ENCODE data around the gene DCST2. TPM values are rescaled to one million over a fixed set of nuclear protein-coding genes. Genes with fewer than 3 reads are reported as not detected.

The DCST2 gene
- total and polyA plus RNA-seq, 3 experiments from 2014 or later, result 0.09 to 0.16 TPM; not detected in 1

DNA sequence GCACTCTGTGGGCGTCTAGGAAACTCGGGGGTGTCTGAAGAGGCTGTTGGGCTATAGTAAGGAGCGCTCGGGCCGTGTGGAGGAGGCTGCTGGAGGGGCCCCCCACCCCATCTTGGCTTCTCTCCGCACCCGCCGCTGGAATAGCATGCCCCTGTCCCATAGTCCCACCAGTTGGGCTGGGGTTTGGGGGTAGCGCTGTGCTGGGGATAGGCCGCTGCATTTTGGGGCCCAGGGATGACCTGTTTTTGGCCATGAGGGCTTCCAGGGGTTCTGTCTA lies 45.6 kb upstream of the DCST2 start:
- no peak for DNase-seq
- H3K27me3 Mint-ChIP-seq, result peaks cover 34 to 38% of the 10 kb centered on the region in 2 donors
- H3K9me3 Mint-ChIP-seq, result peaks cover 0 to 2% (median 0%) of the 10 kb centered on the region in 5 donors
- H3K4me1 ChIP-seq (ENCODE audit: insufficient read depth, low read length), result peaks cover 59% of the 10 kb centered on the region
- H3K27me3 ChIP-seq (ENCODE audit: insufficient read depth, low read length, poor library complexity, severe bottlenecking), result peaks cover 40% of the 10 kb centered on the region
- ChIA-PET CTCF (interaction anchor here (0.9 to 3.0 kb wide), 4 partner anchors 16 to 93 kb away, joined by 3 to 11 read pairs (median 4); partner anchors contain the start of genes EFNA4 and KRTCAP2), POLR2A (interaction anchor here (0.6 kb wide), 1 partner anchor 8 kb away, joined by 3 read pairs; no protein-coding TSS in a partner anchor)
- peak overlapping the region in 5 of 8 donors; percentile 29 to 77 (median 36) for H3K27ac Mint-ChIP-seq
- H3K9me3 ChIP-seq (ENCODE audit: low read length), result no peaks in the 10 kb centered on the region
- H3K4me1 Mint-ChIP-seq, result peaks cover 28 to 52% (median 31%) of the 10 kb centered on the region in 3 donors
- H3K4me3 Mint-ChIP-seq, result peak overlapping the region; percentile 75 to 85 (median 82)
- H3K36me3 ChIP-seq (ENCODE audit: insufficient read depth, low read length), result no peaks in the 10 kb centered on the region
- H3K36me3 Mint-ChIP-seq, result peaks cover 0 to 2% (median 0%) of the 10 kb centered on the region in 3 donors
- H3K4me3 ChIP-seq (ENCODE audit: low read length), result peak overlapping the region; percentile 60
- peak overlapping the region; percentile 9 for H3K27ac ChIP-seq (ENCODE audit: low read depth, low read length)

DNA sequence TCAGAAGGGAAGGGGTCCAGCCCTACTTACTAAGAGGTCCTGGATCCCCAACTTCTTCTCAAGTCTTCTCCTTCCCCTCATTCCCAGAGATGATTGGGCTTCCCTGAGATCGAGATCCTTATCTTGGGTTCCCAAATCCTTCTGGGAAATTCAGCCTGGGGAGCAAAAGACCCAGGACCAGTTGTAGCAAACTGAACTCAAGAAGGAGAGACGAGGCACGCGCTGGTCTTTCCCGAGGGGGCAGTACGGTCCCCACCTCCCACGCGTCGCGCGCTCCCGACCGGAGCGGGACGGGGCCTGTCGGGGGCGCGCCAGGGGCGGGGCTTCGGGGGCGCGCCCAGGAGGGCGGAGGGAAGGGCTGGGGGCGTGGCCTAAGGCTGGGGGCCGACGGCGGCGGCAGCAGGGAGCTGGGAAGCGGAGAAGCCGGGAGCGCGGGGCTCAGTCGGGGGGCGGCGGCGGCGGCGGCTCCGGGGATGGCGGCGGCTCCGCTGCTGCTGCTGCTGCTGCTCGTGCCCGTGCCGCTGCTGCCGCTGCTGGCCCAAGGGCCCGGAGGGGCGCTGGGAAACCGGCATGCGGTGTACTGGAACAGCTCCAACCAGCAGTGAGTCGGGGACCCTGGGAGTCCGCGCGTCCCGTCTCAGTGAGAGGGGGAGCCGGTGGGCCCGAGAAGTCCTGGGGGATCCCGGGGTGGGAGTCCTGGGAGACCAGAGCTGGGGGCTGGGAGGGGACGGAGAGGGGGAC lies 45.1 kb upstream of the DCST2 start, which contains the start of gene EFNA3:
Gene EFNA3, plus strand, starts transcription at position 369 of the 741 bp plus-strand sequence. Its CDS starts 105 bp downstream, at position 474.
- Mint-ChIP-seq H3K36me3 (peaks cover 0 to 2% (median 0%) of the 10 kb centered on the region in 3 donors), H3K4me3 (peak within 1 kb of the TSS; percentile 75 to 85 (median 82)), H3K9me3 (peaks cover 0 to 2% (median 0%) of the 10 kb centered on the region in 5 donors), H3K27me3 (peaks cover 29 to 33% of the 10 kb centered on the region in 2 donors), H3K27ac (peak within 1 kb of the TSS; percentile 2 to 77 (median 34)), H3K4me1 (peaks cover 28 to 53% (median 33%) of the 10 kb centered on the region in 3 donors)
- H3K9me3 ChIP-seq (ENCODE audit: low read length), result no peaks in the 10 kb centered on the region
- no peaks in the 10 kb centered on the region for H3K36me3 ChIP-seq (ENCODE audit: insufficient read depth, low read length)
- peak; percentile 37 to 73 (median 49) for DNase-seq
- peaks cover 35% of the 10 kb centered on the region for H3K27me3 ChIP-seq (ENCODE audit: insufficient read depth, low read length, poor library complexity, severe bottlenecking)
- peak within 1 kb of the TSS; percentile 60 for H3K4me3 ChIP-seq (ENCODE audit: low read length)
- H3K27ac ChIP-seq (ENCODE audit: low read depth, low read length), result peak within 1 kb of the TSS; percentile 9
- peaks cover 56% of the 10 kb centered on the region for H3K4me1 ChIP-seq (ENCODE audit: insufficient read depth, low read length)
- ChIA-PET POLR2A (interaction anchor here (0.6 kb wide), 1 partner anchor 8 kb away, joined by 3 read pairs; no protein-coding TSS in a partner anchor), CTCF (interaction anchor here (0.8 to 3.0 kb wide), 6 partner anchors 13 to 94 kb away, joined by 3 to 11 read pairs (median 3); partner anchors contain the start of genes EFNA4 and KRTCAP2)

DNA sequence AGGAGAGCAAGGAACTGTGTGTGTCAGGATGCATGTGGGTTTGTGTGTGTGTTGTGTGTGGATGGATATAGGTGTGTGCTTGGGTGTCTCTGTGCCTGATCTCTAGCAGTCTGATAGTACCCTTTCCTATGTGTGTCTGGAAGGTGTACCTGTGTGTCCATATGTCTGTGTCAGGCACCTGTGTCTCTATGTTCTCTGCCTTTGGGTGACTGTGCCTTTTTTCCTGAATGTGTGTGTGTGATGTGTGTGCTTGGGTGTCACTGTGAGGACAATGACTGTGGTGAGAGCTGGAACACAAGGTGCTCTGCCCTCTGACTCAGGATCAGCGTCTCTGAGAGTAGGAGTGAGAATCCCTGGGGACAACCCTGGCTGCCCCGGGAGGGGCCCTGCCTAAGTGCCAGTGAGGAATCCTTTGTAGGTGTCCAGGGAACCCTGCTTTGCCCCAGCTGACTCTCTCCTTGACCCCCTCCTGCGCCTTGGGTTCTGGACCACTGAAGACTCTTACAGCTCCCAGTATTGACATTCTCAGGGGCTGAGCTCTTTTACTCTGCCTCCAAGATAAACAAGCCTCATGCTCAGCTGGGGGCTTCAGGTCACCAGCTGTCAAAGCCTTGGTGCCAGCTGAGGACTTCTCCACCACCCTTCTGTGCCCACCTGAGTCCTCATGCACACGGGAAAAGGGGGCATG lies 44.3 kb upstream of the DCST2 start:
- CTCF ChIA-PET, result interaction anchor here (0.8 to 1.0 kb wide), 3 partner anchors 14 to 16 kb away, joined by 3 read pairs; no protein-coding TSS in a partner anchor
- Histone ChIP-seq H3K36me3 (ENCODE audit: insufficient read depth, low read length) (no peaks in the 10 kb centered on the region), H3K27me3 (ENCODE audit: insufficient read depth, low read length, poor library complexity, severe bottlenecking) (peaks cover 27% of the 10 kb centered on the region), H3K4me1 (ENCODE audit: insufficient read depth, low read length) (peaks cover 52% of the 10 kb centered on the region), H3K4me3 (ENCODE audit: low read length) (no peak overlapping the region), H3K9me3 (ENCODE audit: low read length) (no peaks in the 10 kb centered on the region), H3K27ac (ENCODE audit: low read depth, low read length) (peak overlapping the region; percentile 2)
- peak overlapping the region; percentile 23 to 79 (median 66) for H3K4me3 Mint-ChIP-seq
- POLR2A ChIA-PET, result interaction anchor here (1.2 kb wide), 1 partner anchor 23 kb away, joined by 3 read pairs; no protein-coding TSS in a partner anchor
- H3K27ac Mint-ChIP-seq, result peak overlapping the region in 5 of 8 donors; percentile 2 to 37 (median 5)
- H3K4me1 Mint-ChIP-seq, result peaks cover 29 to 56% (median 37%) of the 10 kb centered on the region in 3 donors
- DNase-seq, result no peak
- H3K27me3 Mint-ChIP-seq, result peaks cover 23 to 26% of the 10 kb centered on the region in 2 donors
- peaks cover 0 to 2% (median 0%) of the 10 kb centered on the region in 5 donors for H3K9me3 Mint-ChIP-seq
- peaks cover 0 to 2% (median 0%) of the 10 kb centered on the region in 3 donors for H3K36me3 Mint-ChIP-seq

DNA sequence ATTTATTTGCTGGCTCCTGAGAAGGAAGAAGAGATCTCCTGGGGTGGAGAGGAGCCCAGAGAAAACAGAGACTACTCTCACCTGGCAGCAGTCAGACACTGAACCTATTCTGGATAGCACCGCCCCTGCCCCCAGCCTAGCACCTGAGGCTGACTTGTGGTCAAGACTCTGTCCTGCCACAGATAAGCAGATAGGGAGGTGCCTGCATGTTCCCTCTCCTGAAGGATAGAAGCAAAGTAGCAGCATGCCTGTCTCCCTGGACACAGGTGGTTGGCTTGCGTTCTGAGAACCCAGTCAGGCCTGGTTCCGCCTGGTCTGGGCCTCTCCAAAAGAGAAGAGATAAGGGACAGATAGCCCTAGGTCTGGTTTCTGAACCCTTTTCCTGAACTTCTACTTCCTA lies 43.8 kb upstream of the DCST2 start:
- peaks cover 46% of the 10 kb centered on the region for H3K4me1 ChIP-seq (ENCODE audit: insufficient read depth, low read length)
- Mint-ChIP-seq H3K36me3 (peaks cover 0 to 2% (median 0%) of the 10 kb centered on the region in 3 donors), H3K4me3 (peak overlapping the region in 6 of 7 donors; percentile 2 to 79 (median 34)), H3K27me3 (peaks cover 18 to 20% of the 10 kb centered on the region in 2 donors), H3K4me1 (peaks cover 25 to 53% (median 35%) of the 10 kb centered on the region in 3 donors), H3K27ac (peak overlapping the region in 2 of 8 donors; percentile 5 to 38), H3K9me3 (peaks cover 0 to 2% (median 0%) of the 10 kb centered on the region in 5 donors)
- H3K27me3 ChIP-seq (ENCODE audit: insufficient read depth, low read length, poor library complexity, severe bottlenecking), result peaks cover 22% of the 10 kb centered on the region
- ChIA-PET POLR2A (interaction anchor here (1.2 kb wide), 1 partner anchor 23 kb away, joined by 3 read pairs; no protein-coding TSS in a partner anchor), CTCF (interaction anchor here (1.0 to 3.3 kb wide), 5 partner anchors 11 to 16 kb away, joined by 3 to 12 read pairs (median 7); partner anchors contain the start of gene EFNA4)
- no peaks in the 10 kb centered on the region for H3K9me3 ChIP-seq (ENCODE audit: low read length)
- DNase-seq, result no peak
- H3K36me3 ChIP-seq (ENCODE audit: insufficient read depth, low read length), result no peaks in the 10 kb centered on the region
- H3K27ac ChIP-seq (ENCODE audit: low read depth, low read length), result no peak overlapping the region
- H3K4me3 ChIP-seq (ENCODE audit: low read length), result no peak overlapping the region

DNA sequence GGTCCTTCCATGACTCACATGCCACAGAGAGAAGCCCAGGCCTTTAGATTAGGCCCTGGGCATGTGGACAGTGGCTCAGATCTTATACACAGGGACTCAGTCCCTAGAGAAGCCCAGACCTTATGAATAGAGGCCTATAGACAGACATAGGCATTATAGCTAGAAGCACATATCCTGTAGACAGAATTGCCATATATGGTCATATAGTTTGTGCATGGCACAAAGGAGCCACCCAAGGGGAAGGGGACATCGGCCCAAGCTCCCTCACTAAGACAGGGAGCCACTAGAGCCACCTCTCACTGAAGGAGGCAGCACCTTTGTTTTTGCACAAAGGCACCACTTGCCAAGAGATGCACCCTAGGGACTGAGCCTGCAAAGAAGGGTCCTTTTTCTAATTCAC lies 42.8 kb upstream of the DCST2 start:
- H3K36me3 Mint-ChIP-seq, result peaks cover 0 to under 1% (median 0%) of the 10 kb centered on the region in 3 donors
- H3K4me1 Mint-ChIP-seq, result peaks cover 23 to 55% (median 32%) of the 10 kb centered on the region in 3 donors
- H3K27ac Mint-ChIP-seq, result no peak overlapping the region
- Histone ChIP-seq H3K27ac (ENCODE audit: low read depth, low read length) (no peak overlapping the region), H3K4me3 (ENCODE audit: low read length) (no peak overlapping the region), H3K36me3 (ENCODE audit: insufficient read depth, low read length) (no peaks in the 10 kb centered on the region), H3K27me3 (ENCODE audit: insufficient read depth, low read length, poor library complexity, severe bottlenecking) (peaks cover 14% of the 10 kb centered on the region), H3K4me1 (ENCODE audit: insufficient read depth, low read length) (peaks cover 40% of the 10 kb centered on the region), H3K9me3 (ENCODE audit: low read length) (no peaks in the 10 kb centered on the region)
- CTCF ChIA-PET, result interaction anchor here (0.7 to 3.3 kb wide), 5 partner anchors 9 to 15 kb away, joined by 3 to 12 read pairs (median 7); partner anchors contain the start of gene EFNA4
- peak overlapping the region in 1 of 7 donors; percentile 60 for H3K4me3 Mint-ChIP-seq
- H3K9me3 Mint-ChIP-seq, result peaks cover 0 to under 1% (median 0%) of the 10 kb centered on the region in 5 donors
- POLR2A ChIA-PET, result no interaction called here
- peaks cover 10 to 13% of the 10 kb centered on the region in 2 donors for H3K27me3 Mint-ChIP-seq
- DNase-seq, result no peak

DNA sequence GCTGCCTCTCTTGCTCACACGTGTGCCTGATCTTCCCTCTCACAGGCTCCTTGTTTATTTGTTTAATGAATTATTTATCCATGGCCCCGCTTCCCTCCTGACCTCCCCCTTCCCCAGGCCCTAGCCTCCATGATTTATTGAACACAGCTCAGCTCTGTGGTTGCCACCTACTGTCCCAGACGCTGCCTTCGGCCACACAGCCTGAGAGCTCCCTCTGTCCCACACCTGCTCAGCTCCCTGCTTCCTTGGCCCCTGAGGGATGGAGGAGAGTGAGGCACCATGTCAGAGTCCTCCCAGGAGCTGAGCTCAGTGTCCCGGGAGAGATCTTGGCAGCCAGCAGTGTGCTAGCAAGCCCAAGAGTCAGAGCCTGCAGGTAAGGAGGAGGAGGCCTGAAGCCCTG lies 42.0 kb upstream of the DCST2 start:
- no peak for DNase-seq
- H3K36me3 ChIP-seq (ENCODE audit: insufficient read depth, low read length), result no peaks in the 10 kb centered on the region
- H3K9me3 ChIP-seq (ENCODE audit: low read length), result no peaks in the 10 kb centered on the region
- H3K4me1 ChIP-seq (ENCODE audit: insufficient read depth, low read length), result peaks cover 38% of the 10 kb centered on the region
- no peak overlapping the region for H3K4me3 ChIP-seq (ENCODE audit: low read length)
- peaks cover 5 to 8% of the 10 kb centered on the region in 2 donors for H3K27me3 Mint-ChIP-seq
- POLR2A ChIA-PET, result no interaction called here
- H3K27ac Mint-ChIP-seq, result no peak overlapping the region
- CTCF ChIA-PET, result interaction anchor here (1.7 to 3.3 kb wide), 6 partner anchors 9 to 31 kb away, joined by 3 to 14 read pairs (median 8); partner anchors contain the start of gene EFNA4
- no peak overlapping the region for H3K4me3 Mint-ChIP-seq
- peaks cover 20 to 57% (median 32%) of the 10 kb centered on the region in 3 donors for H3K4me1 Mint-ChIP-seq
- no peaks in the 10 kb centered on the region for H3K36me3 Mint-ChIP-seq
- H3K27ac ChIP-seq (ENCODE audit: low read depth, low read length), result no peak overlapping the region
- H3K9me3 Mint-ChIP-seq, result no peaks in the 10 kb centered on the region
- H3K27me3 ChIP-seq (ENCODE audit: insufficient read depth, low read length, poor library complexity, severe bottlenecking), result peaks cover 5% of the 10 kb centered on the region

DNA sequence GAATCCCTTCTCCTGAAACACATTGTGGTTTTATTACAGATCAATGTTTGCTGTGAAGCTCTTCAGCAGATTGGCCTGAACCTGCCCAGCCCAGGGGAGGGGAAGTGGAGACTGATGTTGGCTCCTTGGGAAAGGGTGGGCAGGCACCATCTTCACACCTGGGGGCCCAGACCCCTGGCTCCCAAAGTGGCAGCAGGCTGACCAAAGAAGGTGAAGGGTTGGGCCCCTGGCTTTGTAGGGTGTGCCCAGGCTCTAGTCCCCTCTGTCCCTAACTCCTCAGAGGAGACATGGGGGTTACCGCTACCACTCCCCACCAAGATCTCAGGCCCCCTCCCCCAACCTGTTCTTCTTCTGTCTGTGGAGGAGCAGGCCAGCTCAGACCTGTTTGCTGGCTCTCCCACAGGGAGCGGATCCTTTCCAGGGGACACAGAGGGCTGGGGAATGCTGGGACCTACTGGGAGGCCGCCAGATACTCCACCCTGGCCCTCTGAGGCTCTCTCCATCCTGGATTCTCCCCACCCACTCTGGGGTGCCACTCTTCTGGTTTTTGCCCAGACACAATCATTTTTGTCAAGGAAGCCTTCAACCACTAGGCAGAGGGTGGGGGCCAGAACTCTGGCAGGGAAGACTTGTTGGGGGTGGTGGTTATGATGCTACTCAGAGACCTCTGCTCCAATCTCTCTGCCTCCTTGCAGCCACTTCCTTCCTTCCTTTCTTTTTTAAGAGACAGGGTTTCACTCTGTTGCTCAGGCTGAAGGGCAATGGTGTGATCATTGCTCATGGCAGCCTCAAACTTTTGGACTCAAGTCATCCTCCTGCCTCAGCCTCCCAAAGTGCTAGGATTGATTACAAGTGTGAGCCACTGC lies 40.0 kb upstream of the DCST2 start:
- H3K27me3 ChIP-seq (ENCODE audit: insufficient read depth, low read length, poor library complexity, severe bottlenecking), result no peaks in the 10 kb centered on the region
- peaks cover 0 to 3% (median 2%) of the 10 kb centered on the region in 3 donors for H3K36me3 Mint-ChIP-seq
- no peak overlapping the region for H3K27ac Mint-ChIP-seq
- POLR2A ChIA-PET, result no interaction called here
- no peaks in the 10 kb centered on the region for H3K9me3 Mint-ChIP-seq
- DNase-seq, result no peak
- peaks cover 26% of the 10 kb centered on the region for H3K4me1 ChIP-seq (ENCODE audit: insufficient read depth, low read length)
- CTCF ChIA-PET, result interaction anchor here (1.4 to 4.7 kb wide), 6 partner anchors 11 to 74 kb away, joined by 4 to 39 read pairs (median 8); no protein-coding TSS in a partner anchor
- no peaks in the 10 kb centered on the region for H3K36me3 ChIP-seq (ENCODE audit: insufficient read depth, low read length)
- no peak overlapping the region for H3K27ac ChIP-seq (ENCODE audit: low read depth, low read length)
- H3K4me1 Mint-ChIP-seq, result peaks cover 14 to 48% (median 24%) of the 10 kb centered on the region in 3 donors
- no peak overlapping the region for H3K4me3 ChIP-seq (ENCODE audit: low read length)
- no peaks in the 10 kb centered on the region for H3K9me3 ChIP-seq (ENCODE audit: low read length)
- no peak overlapping the region for H3K4me3 Mint-ChIP-seq
- no peaks in the 10 kb centered on the region for H3K27me3 Mint-ChIP-seq

All from CD8-positive, alpha-beta memory T cell (primary cell).